HG02973 (cell line): ENCODE measurements around the gene MFSD8.
"Not testable (repeated sequence)": the region's sequence is repeated elsewhere in the genome, so short reads cannot be mapped to it uniquely, and the experiment has no call there.

Experiments
- ATAC-seq: cut with Tn5 transposase; IDR thresholded peaks from one replicate; pipeline ENCODE4 v1.9.1; 2021; ENCODE audit warnings: moderate library complexity; ENCODE audit not compliant: unreplicated experiment

The MFSD8 gene

DNA sequence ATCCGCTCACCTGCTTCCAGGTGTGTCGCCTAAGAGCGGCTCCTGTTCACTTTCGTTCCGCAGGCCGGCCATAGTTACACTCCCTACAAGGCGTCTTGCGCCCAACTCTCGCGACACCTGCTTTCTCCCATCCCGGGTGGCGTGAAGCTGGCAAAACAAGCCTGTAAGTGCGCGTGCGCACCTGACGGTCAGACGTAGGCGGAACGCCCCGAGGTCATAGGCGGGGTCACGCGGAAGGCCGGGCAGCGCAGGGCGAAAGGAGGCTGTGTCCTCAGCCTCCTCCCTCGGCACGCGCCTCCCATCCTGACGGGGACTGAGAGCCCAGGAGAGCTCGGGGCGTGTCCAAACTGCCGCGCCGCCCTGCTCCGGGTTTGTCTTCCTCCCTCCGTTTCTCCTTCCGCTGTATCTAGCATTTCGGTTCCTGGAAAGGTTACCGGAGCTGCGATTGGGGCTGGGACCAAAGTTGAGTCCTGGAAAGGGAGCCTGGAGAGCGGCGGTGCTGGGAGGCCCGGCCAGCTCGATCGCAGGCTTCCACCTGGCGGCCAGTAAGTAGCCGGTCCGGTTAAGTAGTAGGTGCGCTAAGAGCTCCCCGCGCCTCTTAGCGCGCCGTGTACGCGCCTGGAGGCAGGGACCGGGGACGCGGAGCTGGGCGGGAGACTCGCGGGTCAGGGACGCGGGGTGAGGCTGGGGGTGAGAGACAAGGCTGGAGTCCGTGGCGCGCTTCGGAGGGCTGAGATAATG lies at the start of gene MFSD8, which contains the start of gene ABHD18:
TSS of gene MFSD8 (minus strand) at position 112 of the 741 bp plus-strand sequence. CDS start at position 72, 40 bp downstream.
TSS of gene ABHD18 (plus strand) at position 345 of the 741 bp plus-strand sequence. CDS start 17,550 bp downstream, outside the sequence.
- ATAC-seq: peak; percentile 95

DNA sequence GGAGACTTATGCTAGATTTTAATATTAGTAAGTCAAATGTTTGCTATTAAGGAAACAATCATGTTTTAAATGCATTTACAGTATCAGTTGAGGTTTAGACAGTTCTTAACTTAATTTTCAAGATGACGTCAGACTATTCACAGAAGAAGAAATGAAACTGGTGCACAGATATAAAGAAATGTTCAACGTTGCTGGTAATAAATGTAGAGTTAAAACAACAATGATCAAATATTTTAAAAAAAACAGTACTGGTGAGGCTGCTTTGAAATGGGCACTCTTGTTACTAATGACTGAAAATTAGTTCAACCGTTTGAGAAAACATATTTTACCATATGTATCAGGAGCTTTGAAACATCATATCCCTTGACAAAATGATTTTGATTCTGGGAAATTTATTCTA lies 44.5 kb upstream of the MFSD8 start:
- no peak for ATAC-seq

DNA sequence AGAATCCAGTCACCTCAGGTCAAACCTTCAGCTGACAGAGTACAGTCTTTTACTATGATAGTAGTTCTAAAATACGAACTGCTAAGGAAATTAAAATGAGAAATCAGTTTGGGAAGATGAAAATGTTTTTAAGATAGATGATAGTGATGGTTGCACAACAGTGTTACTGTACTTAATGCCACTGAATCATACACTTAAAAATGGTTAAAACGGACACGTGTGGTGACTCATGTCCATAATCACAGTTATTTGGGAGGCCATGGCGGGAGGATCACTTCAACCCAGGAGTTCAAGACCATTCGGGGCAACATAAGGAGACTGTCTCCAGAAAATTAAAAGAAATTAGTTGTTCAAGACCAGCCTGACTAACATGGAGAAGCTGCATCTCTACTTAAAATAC lies 41.6 kb upstream of the MFSD8 start:
- no peak for ATAC-seq

GRCh38 chr4:127997534-127998388 lies 32.8 kb upstream of the MFSD8 start:
- ATAC-seq: peak; percentile 99

DNA sequence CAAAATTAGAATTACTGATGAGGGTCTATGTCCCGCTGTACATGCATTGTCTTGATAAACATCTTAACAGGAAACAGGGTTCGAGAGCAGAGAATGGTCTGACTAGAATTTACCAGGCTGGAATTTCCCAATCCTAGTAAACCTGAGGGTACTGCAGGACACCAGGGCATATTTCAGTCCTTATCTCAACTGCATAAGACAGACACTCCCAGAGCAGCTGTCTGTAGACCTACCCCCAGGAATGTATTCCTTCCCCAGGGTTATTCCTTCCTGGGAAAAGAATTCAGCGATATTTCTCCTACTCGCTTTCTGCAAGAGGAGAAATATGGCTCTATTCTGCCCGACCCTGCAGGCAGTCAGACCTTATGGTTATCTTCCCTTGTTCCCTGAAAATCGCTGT lies 31.5 kb upstream of the MFSD8 start:
- ATAC-seq: not testable (repeated sequence)

DNA sequence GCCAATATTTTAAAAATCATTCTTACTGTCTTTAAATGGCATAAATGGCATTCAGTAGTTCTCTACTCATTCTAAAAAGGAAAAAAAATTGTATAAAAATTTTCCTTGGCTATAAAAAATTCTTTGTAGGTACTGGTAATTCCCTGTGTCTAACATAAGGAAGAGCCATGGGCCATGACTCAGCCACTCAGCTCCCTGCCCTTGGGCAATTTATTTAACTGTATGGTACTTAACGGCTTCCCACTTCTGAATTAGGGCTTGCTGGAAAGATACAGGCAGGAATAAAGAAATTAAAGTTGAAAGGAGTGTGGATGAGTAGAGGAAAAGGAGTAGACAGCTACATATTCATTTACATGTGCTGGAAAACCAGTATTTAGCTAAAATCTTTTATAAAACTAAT lies 30.8 kb upstream of the MFSD8 start:
- no peak for ATAC-seq

- ATAC-seq: no peak
These were observed 28.2 kb upstream of the MFSD8 start for GRCh38 chr4:127993151-127993550.

- ATAC-seq: no peak
These were observed 23.7 kb upstream of the MFSD8 start for GRCh38 chr4:127988638-127989037.

- no peak for ATAC-seq
These were observed 21.0 kb upstream of the MFSD8 start for GRCh38 chr4:127985989-127986388.

GRCh38 chr4:127982445-127982844 lies 17.5 kb upstream of the MFSD8 start:
- ATAC-seq: no peak

- ATAC-seq: no peak
These were observed 14.0 kb upstream of the MFSD8 start for GRCh38 chr4:127978930-127979329.

GRCh38 chr4:127975121-127975770 lies 10.3 kb upstream of the MFSD8 start:
- no peak for ATAC-seq

DNA sequence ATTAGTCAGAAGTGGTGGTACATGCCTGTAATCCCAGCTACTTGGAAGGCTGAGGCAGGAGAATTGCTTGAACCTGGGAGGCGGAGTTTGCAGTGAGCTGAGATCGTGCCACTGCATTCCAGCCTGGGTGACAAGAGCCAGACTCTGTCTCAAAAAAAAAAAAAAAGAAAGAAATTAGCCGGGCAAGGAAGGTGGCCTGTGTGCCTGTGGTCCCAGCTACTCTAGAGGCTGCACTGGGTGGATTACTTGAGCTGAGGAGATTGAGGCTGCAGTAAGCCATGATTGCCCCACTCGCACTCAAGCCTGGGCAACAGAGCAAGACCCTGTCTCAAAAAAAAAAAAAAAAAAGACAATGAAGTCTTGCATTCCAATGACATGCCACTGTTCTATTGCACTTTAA lies 6.0 kb upstream of the MFSD8 start:
- not testable (repeated sequence) for ATAC-seq

DNA sequence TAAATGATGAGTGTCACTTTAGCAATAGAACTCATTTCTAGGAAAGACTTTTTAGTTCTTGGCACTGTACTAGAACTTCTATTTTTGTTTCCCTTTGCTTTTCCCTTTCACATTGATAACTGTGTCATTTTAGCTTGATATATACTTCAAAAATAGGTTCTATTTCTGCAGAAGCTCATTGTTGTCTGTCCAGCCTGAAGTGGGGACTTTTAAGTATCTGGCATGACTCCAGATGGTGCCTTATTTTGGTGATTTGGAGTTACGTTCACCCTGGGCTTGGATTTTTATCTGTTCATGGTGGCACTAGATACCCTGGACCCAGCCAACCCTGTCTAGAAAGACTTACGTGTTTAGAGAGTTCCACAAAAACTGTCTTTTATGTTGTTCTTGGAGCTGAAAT lies 3.6 kb upstream of the MFSD8 start:
- ATAC-seq: no peak

DNA sequence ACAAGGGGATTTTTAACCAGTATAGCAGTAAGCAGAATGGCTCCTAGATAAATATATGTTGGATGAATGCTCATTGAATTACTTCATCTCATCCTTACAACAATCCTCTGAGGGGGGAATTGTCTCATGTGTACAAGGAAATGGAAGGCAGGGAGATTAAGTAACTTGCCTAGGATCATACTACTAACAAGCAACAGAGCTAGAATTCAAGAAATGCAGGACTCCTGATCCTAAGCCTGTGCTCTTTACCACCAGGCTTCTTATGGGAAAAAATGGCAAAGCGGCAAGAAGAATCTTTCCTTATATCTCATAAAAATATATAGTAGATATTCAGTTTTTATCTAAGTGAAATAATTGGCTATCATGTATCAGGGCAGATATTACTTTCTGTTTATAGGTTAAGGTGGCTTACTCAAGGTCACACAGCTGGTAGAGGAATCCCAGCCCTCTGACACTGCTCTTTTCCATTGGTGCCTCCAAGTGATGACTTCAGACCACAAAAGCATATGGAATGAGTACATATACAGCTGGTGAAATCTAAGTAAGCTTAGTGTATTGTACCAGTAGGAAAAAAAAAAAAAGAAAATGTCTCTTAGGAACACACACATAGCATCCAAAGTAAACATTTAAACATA lies 2.3 kb upstream of the MFSD8 start:
- ATAC-seq: no peak

DNA sequence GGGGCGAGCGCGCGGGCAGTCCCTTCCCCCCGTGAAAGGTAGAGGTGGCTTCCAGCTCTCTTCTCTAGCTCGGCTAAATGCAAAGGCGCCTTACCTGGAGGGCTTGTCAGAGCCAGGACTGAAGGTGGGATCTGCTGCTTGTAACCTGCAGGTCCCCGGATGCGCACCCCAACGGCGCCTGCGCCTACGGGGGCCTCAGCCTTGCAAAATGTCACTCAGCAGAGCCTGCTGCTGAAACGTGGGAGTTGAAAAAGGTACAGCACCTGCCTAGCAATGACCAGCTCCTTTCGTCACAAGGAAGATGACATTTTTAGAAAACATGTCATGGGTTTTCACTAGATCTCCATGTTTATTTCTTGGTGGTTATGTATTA lies 816 bp upstream of the MFSD8 start:
- ATAC-seq: peak; percentile 41

- ATAC-seq: peak; percentile 17
These were observed 429 bp downstream of the MFSD8 start for GRCh38 chr4:127964426-127965061.

GRCh38 chr4:127963633-127964398 lies 1.2 kb downstream of the MFSD8 start:
- not testable (repeated sequence) for ATAC-seq

DNA sequence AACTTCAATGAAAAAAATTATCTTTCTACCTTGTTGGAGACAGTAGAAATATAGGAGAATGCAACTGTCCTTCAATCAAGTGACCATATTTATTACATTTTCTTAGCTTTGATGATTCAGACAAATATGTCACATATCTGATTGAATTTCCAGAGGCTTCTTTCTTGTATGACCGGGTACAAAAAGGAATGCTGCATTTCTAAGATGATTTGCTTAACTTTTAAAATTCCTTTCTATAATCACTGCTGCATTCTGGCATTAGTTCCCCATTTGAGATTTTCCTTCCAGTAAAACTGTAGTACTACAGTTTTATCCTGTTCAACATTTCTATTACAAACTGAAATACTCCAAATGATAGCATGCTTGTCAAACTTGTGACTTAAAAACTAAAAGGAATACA lies 5.2 kb downstream of the MFSD8 start:
- ATAC-seq: no peak

DNA sequence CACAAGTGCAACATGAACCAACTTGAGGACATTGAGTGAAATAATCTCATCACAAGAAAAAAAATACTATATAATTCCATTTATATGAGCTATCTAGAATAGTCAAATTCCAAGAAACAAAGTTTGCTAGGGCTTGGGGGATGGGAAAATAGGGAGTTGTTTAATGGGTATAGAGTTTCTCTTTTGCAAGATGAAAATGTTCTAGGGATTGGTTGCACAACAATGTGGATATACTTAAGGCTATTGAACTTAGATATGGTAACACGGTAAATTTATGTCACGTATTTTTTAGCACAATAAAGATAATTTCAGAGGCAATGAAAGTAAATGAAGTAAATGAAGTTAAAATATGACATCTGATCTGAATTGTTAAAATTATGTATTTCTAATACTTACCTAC lies 7.9 kb downstream of the MFSD8 start:
- ATAC-seq: no peak
